IMR-90 (cell line): ENCODE data around the gene STX18. TPM values are rescaled to one million over a fixed set of nuclear protein-coding genes. Genes with fewer than 3 reads are reported as not detected.

ENCODE experiments used
- ATAC-seq: fragments of 200-7000 bp; cut with Tn5 transposase; 2 replicates; pipeline ENCODE4 v1.9.1; 2020; ENCODE audit warnings: low read depth, mild to moderate bottlenecking, moderate library complexity
- BruUV-seq: library from RNA; stranded (reverse); fragments of 400-500 nt; replicated peaks from 2 replicates; lab custom pipeline; 2021; lab: Mats Ljungman, UMichigan
- CTCF ChIA-PET: fragments of 300-600 bp; formaldehyde crosslinking; extraction: SDS; loops from one replicate; lab custom pipeline; 2021; ENCODE audit warnings: antibody characterized with exemption; lab: Yijun Ruan, JAX
- POLR2A ChIA-PET: fragments of 300-600 bp; sonication (Branson Sonifier 250); formaldehyde crosslinking; loops from one replicate; lab custom pipeline; 2022; ENCODE audit warnings: antibody characterized with exemption; ENCODE audit not compliant: unreplicated experiment; lab: Charles Lee
- DNase-seq: peaks from one replicate; pipeline ENCODE4 v3.0.0; 2013
- H2AFZ ChIP-seq: replicated peaks from 2 replicates; pipeline ENCODE3; 2013; ENCODE audit warnings: low read length, mild to moderate bottlenecking; ENCODE audit not compliant: poor library complexity
- H2AK5ac ChIP-seq: 2 replicates; pipeline ENCODE4 v1.6.1; 2013; ENCODE audit warnings: low read depth, low read length, inconsistent platforms
- H2AK9ac ChIP-seq: replicated peaks from 2 replicates; pipeline ENCODE3; 2013; ENCODE audit warnings: mild to moderate bottlenecking, low read depth, low read length, moderate library complexity; ENCODE audit not compliant: poor library complexity
- H2BK120ac ChIP-seq: 2 replicates; pipeline ENCODE4 v1.6.1; 2013; ENCODE audit warnings: low read depth, low read length, inconsistent platforms
- H2BK15ac ChIP-seq: 3 replicates; pipeline ENCODE4 v1.6.1; 2013; ENCODE audit warnings: low read depth, low read length, inconsistent platforms
- H2BK20ac ChIP-seq: 2 replicates; pipeline ENCODE4 v1.6.1; 2013; ENCODE audit warnings: low read depth, mild to moderate bottlenecking, inconsistent platforms, low read length, moderate library complexity
- H2BK5ac ChIP-seq: 2 replicates; pipeline ENCODE4 v1.6.1; 2013; ENCODE audit warnings: mild to moderate bottlenecking, low read depth, low read length, inconsistent platforms; ENCODE audit not compliant: poor library complexity, severe bottlenecking
- H3K14ac ChIP-seq: replicated peaks from 2 replicates; pipeline ENCODE4 v1.6.1; 2013; ENCODE audit warnings: low read depth, low read length, inconsistent platforms
- H3K18ac ChIP-seq: 2 replicates; pipeline ENCODE4 v1.6.1; 2013; ENCODE audit warnings: low read depth, low read length, control low read depth
- H3K23ac ChIP-seq: 2 replicates; pipeline ENCODE4 v1.6.1; 2013; ENCODE audit warnings: low read depth, low read length, inconsistent platforms
- H3K27ac ChIP-seq: 2 replicates; pipeline ENCODE4 v1.5.1; 2013; ENCODE audit warnings: mild to moderate bottlenecking, control low read depth, low read length; ENCODE audit not compliant: insufficient read depth
- H3K27me3 ChIP-seq: 2 replicates; pipeline ENCODE4 v1.6.1; 2013; ENCODE audit warnings: low read length; ENCODE audit not compliant: control insufficient read depth, insufficient read depth
- H3K36me3 ChIP-seq: 2 replicates; pipeline ENCODE4 v1.6.1; 2013; ENCODE audit warnings: low read length, mixed read lengths; ENCODE audit not compliant: control insufficient read depth, insufficient read depth
- H3K4ac ChIP-seq: 2 replicates; pipeline ENCODE4 v1.6.1; 2013; ENCODE audit warnings: low read depth, low read length, inconsistent platforms
- H3K4me1 ChIP-seq: 2 replicates; pipeline ENCODE4 v1.6.1; 2013; ENCODE audit warnings: low read length, mixed read lengths; ENCODE audit not compliant: control insufficient read depth, insufficient read depth
- H3K4me2 ChIP-seq: 2 replicates; pipeline ENCODE4 v1.6.1; 2013; ENCODE audit warnings: low read depth, mild to moderate bottlenecking, control low read depth, low read length, moderate library complexity
- H3K4me3 ChIP-seq: 2 replicates; pipeline ENCODE4 v1.5.1; 2013; ENCODE audit warnings: low read depth, mild to moderate bottlenecking, control low read depth, low read length, moderate library complexity; ENCODE audit not compliant: insufficient read depth
- H3K56ac ChIP-seq: 2 replicates; pipeline ENCODE4 v1.6.1; 2013; ENCODE audit warnings: low read length, inconsistent platforms; ENCODE audit not compliant: insufficient read depth; ENCODE audit errors: extremely low read depth
- H3K79me1 ChIP-seq, 2 experiments: 2 replicates each; pipeline ENCODE4 v1.6.1; 2013; ENCODE audit warnings: low read length in 2 of 2, inconsistent platforms in 1 of 2, low read depth in 1 of 2
- H3K9ac ChIP-seq: 2 replicates; pipeline ENCODE4 v1.6.1; 2013; ENCODE audit warnings: low read depth, low read length, control low read depth
- H3K9me1 ChIP-seq: 2 replicates; pipeline ENCODE4 v1.6.1; 2013; ENCODE audit warnings: low read length, inconsistent platforms; ENCODE audit not compliant: insufficient read depth
- H3K9me3 ChIP-seq: 2 replicates; pipeline ENCODE4 v1.6.1; 2013; ENCODE audit warnings: low read length; ENCODE audit not compliant: control insufficient read depth, insufficient read depth
- H4K20me1 ChIP-seq: 2 replicates; pipeline ENCODE4 v1.6.1; 2013; ENCODE audit warnings: low read length, inconsistent platforms; ENCODE audit not compliant: insufficient read depth
- H4K5ac ChIP-seq: 2 replicates; pipeline ENCODE4 v1.6.1; 2013; ENCODE audit warnings: mild to moderate bottlenecking, low read depth, low read length, control low read depth
- H4K8ac ChIP-seq, 2 experiments: 2 replicates each; pipeline ENCODE4 v1.6.1; 2013; ENCODE audit warnings: low read depth in 2 of 2, low read length in 2 of 2, control low read depth in 1 of 2, inconsistent platforms in 1 of 2
- H4K91ac ChIP-seq: 2 replicates; pipeline ENCODE4 v1.6.1; 2013; ENCODE audit warnings: low read depth, low read length, inconsistent platforms; ENCODE audit not compliant: insufficient read depth
- BHLHE40 ChIP-seq: fragments of 150-350 bp; IDR thresholded peaks from 2 replicates; pipeline ENCODE4 v1.6.1; 2016; ENCODE audit warnings: mild to moderate bottlenecking, low read depth, low read length
- CEBPB ChIP-seq: IDR thresholded peaks from 2 replicates; pipeline ENCODE4 v1.6.1; 2012; ENCODE audit warnings: low read depth, low read length, improper control_type of control experiment
- CHD1 ChIP-seq: IDR thresholded peaks from 2 replicates; pipeline ENCODE4 v1.6.1; 2012; ENCODE audit warnings: low read depth, low read length, improper control_type of control experiment
- CTCF ChIP-seq: conservative IDR thresholded peaks from 2 replicates; pipeline ENCODE4 v1.5.1; 2012; ENCODE audit warnings: mild to moderate bottlenecking, low read depth, low read length, improper control_type of control experiment
- ELK1 ChIP-seq: fragments of 150-350 bp; IDR thresholded peaks from 2 replicates; pipeline ENCODE4 v1.6.1; 2016; ENCODE audit warnings: low read depth, mild to moderate bottlenecking, low read length, moderate library complexity, borderline replicate concordance
- FOS ChIP-seq: fragments of 150-350 bp; IDR thresholded peaks from 2 replicates; pipeline ENCODE4 v1.6.1; 2016; ENCODE audit warnings: low read depth, low read length
- MAFK ChIP-seq: IDR thresholded peaks from 2 replicates; pipeline ENCODE4 v1.6.1; 2012; ENCODE audit warnings: low read depth, low read length, improper control_type of control experiment
- MAZ ChIP-seq: IDR thresholded peaks from 2 replicates; pipeline ENCODE4 v1.6.1; 2012; ENCODE audit warnings: low read depth, mild to moderate bottlenecking, low read length, improper control_type of control experiment, moderate library complexity, borderline replicate concordance
- MXI1 ChIP-seq: IDR thresholded peaks from 2 replicates; pipeline ENCODE4 v1.6.1; 2012; ENCODE audit warnings: low read depth, mild to moderate bottlenecking, low read length, moderate library complexity, borderline replicate concordance
- NFE2L2 ChIP-seq: fragments of 150-350 bp; IDR thresholded peaks from 2 replicates; pipeline ENCODE4 v1.6.1; 2016; ENCODE audit warnings: low read depth, mild to moderate bottlenecking, low read length
- POLR2A ChIP-seq: IDR thresholded peaks from 2 replicates; pipeline ENCODE4 v1.6.1; 2012; ENCODE audit warnings: mild to moderate bottlenecking, low read depth, low read length
- RAD21 ChIP-seq: IDR thresholded peaks from 2 replicates; pipeline ENCODE4 v1.6.1; 2012; ENCODE audit warnings: low read length, improper control_type of control experiment
- RCOR1 ChIP-seq: IDR thresholded peaks from 2 replicates; pipeline ENCODE4 v1.6.1; 2012; ENCODE audit warnings: mild to moderate bottlenecking, low read length, improper control_type of control experiment; ENCODE audit not compliant: insufficient replicate concordance
- RFX5 ChIP-seq: IDR thresholded peaks from 2 replicates; pipeline ENCODE4 v1.8.0; 2012; ENCODE audit warnings: low read depth, mild to moderate bottlenecking, low read length, moderate library complexity
- SMC3 ChIP-seq: fragments of 150-350 bp; IDR thresholded peaks from 2 replicates; pipeline ENCODE4 v1.6.1; 2016; ENCODE audit warnings: low read depth, mild to moderate bottlenecking, antibody characterized with exemption, low read length, moderate library complexity
- USF2 ChIP-seq: fragments of 150-350 bp; IDR thresholded peaks from 2 replicates; pipeline ENCODE4 v1.6.1; 2017; ENCODE audit warnings: mild to moderate bottlenecking, antibody characterized with exemption, low read length, low read depth
- dilution Hi-C: fragments of 300-500 bp; cut with HindIII; formaldehyde crosslinking; loops from one replicate; pipeline ENCODE4 v1.14.3; 2018; ENCODE audit warnings: low sequenced_read_pairs; ENCODE audit not compliant: unreplicated experiment
- in situ Hi-C: fragments of 300-500 bp; cut with MboI; formaldehyde crosslinking; loops from 3 replicates; pipeline ENCODE4 v1.14.3; 2019; ENCODE audit warnings: low sequenced_read_pairs, inconsistent platforms, mixed read lengths
- intact Hi-C: fragments of 100-400 bp; cut with micrococcal nuclease; formaldehyde crosslinking; loops from 2 replicates; pipeline ENCODE4 v1.10.0; 2022
- polyA plus RNA-seq, 3 experiments: library from polyadenylated mRNA; depleted of rRNA; stranded (reverse); fragments of >200 nt; gene quantifications; 2 replicates each; pipeline ENCODE4 v1.2.3, GENCODE V29; 2012; ENCODE audit warnings: low replicate concordance in 1 of 3
- total RNA-seq: library from RNA; depleted of rRNA; stranded (reverse); fragments of >200 nt; gene quantifications from 2 replicates; pipeline ENCODE4 v1.2.3, GENCODE V29; 2012

Gene STX18
- total and polyA plus RNA-seq, 2 of the 4 experiments (the other 2 are of a cell fraction) = 20.1 to 23.4 TPM

GRCh38 chr4:4514786-4515185 is 27.1 kb downstream of the STX18 start:
- no peak for ATAC-seq
- Histone ChIP-seq H4K5ac (no peak overlapping the region), H3K4me1 (no peaks in the 10 kb centered on the region), H3K56ac (no peak overlapping the region), H3K9me3 (no peaks in the 10 kb centered on the region), H3K27ac (no peak overlapping the region), H3K4me3 (no peak overlapping the region), H3K4me2 (no peak overlapping the region), H2BK5ac (no peak overlapping the region), H3K27me3 (no peaks in the 10 kb centered on the region), H2BK15ac (no peak overlapping the region), H3K14ac (no peak overlapping the region), H3K23ac (no peak overlapping the region), H3K4ac (no peak overlapping the region), H3K18ac (no peak overlapping the region), H2AK9ac (no peak overlapping the region), H3K36me3 (no peaks in the 10 kb centered on the region), H4K8ac (no peak overlapping the region), H2BK20ac (no peak overlapping the region), H4K91ac (no peak overlapping the region), H3K9me1 (0 out of 2 replicates have a peak, but pooled peaks cover 3% of the 10 kb centered on the region), H2AFZ (no peak overlapping the region), H3K9ac (no peak overlapping the region), H2BK120ac (no peak overlapping the region), H2AK5ac (no peak overlapping the region), H4K20me1 (peaks cover 12% of the 10 kb centered on the region; the same call in 1 of the 2 replicates), H3K79me1 (peaks cover 12 to 34% of the 10 kb centered on the region in 2 experiments)
- TF ChIP-seq CEBPB (no peak), ELK1 (no peak), RFX5 (no peak), RCOR1 (no peak), MAZ (no peak), BHLHE40 (no peak), MXI1 (no peak), NFE2L2 (no peak), RAD21 (no peak), SMC3 (no peak), USF2 (no peak), MAFK (no peak), CTCF (no peak), FOS (no peak), POLR2A (no peak), CHD1 (no peak)
- in situ Hi-C loops (no loop called here), intact Hi-C loops (no loop called here), dilution Hi-C loops (no loop called here)
- no TSS peak for BruUV-seq
- POLR2A ChIA-PET = no interaction called here
- CTCF ChIA-PET = no interaction called here
- DNase-seq = no peak
